Urothelium cell line (cell line): ENCODE measurements around the gene KIRREL3.

Experiments
- DNase-seq: peaks from one replicate; pipeline ENCODE4 v3.0.0; 2011; ENCODE audit warnings: low spot score, mixed read lengths
- FAIRE-seq: peaks from 2 replicates; lab custom pipeline; 2011; peaks lifted over from hg19 to GRCh38; lab: Jason Lieb, UNC

The KIRREL3 gene

DNA sequence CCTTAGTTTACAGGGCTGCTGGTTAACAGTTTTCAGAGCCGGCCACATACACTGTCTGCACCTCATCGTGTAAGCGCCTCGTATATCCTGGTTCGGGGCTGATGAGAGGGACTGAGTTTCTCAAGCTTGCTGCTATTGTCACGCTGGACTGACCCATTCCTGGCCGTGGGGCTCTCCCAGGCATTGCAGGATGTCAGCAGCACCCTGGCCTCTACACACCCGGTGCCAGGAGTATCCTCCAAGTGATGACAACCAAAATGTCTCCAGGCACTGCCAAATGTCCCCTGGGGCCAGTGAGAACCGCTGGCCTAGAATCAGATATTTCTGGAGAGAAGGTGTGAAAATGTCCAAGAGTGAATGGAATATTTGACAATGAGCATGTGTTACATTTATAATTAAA, 562.3 kb downstream of the KIRREL3 start:
- FAIRE-seq (no peak), DNase-seq (no peak)

DNA sequence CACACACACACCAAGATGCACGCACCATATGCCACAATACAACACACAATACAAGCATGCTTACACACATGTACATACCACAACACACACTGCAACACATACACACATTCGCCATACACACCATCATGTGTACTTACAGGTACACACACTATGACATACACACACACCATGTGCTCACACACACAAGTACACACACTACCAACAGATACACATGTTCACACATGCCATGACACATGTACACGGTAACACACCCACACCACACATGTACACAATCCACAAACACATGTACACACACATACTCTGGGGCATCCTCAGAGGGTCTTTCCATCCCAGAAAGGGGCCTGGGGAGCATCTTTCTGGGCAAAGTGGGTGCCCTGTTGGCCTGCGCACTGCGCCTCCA, 562.8 kb downstream of the KIRREL3 start:
- DNase-seq (no peak), FAIRE-seq (no peak)

DNA sequence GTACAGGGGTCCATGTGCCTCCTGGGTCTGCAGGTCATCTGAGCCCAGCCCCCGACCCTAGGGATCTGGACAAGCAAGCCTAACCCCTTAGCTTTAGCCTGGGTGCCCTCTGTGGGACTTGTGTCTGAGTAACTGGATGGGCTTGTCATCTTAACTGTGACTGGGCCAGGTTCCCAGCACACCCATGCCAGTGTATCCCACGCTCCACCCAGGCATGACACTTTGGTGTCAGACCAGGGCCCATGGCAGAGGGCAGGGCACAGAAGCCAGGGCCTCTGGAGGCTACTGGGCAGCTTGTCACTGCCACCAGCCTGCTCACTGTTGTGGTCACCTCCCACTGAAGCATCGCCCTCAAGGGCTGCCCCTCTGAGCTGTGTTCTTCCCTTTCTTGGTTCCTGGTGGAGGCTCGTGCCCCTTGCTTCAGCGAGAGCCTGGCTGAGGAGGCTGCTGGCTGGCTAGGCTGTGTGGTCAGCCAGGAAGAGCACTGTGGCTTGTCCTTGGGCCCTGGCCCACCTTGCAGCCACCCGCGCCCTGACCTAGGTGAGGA, 564.3 kb downstream of the KIRREL3 start:
- no peak for FAIRE-seq
- DNase-seq = no peak

- no peak for FAIRE-seq
- no peak for DNase-seq
These were observed 565.6 kb downstream of the KIRREL3 start for GRCh38 chr11:126434950-126435335.

- FAIRE-seq (no peak), DNase-seq (no peak)
These were observed 566.3 kb downstream of the KIRREL3 start for GRCh38 chr11:126433989-126434949.

- no peak for FAIRE-seq
- DNase-seq = no peak
These were observed 567.2 kb downstream of the KIRREL3 start for GRCh38 chr11:126433244-126433846.

DNA sequence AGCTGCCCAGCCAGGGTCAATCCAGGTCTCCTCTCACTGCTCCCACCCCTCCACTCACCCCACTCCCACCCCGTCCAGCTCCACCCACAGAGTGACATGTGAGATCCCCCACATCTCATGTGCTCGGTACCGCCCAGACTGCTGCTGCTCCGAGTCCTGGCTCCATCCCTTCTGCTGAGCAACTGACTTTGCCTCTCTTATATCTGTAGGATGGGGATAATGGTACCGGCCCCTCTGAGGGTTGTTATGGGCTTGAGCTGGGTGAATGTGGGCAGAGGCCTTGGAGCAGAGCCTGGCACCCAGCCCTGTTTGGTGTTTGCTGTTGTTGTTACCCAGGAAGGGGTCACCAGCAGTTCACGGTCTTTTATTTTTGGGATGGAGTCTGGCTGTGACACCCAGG, 568.0 kb downstream of the KIRREL3 start:
- no peak for FAIRE-seq
- no peak for DNase-seq

GRCh38 chr11:126432065-126432461, 568.5 kb downstream of the KIRREL3 start:
- DNase-seq (no peak), FAIRE-seq (no peak)

DNA sequence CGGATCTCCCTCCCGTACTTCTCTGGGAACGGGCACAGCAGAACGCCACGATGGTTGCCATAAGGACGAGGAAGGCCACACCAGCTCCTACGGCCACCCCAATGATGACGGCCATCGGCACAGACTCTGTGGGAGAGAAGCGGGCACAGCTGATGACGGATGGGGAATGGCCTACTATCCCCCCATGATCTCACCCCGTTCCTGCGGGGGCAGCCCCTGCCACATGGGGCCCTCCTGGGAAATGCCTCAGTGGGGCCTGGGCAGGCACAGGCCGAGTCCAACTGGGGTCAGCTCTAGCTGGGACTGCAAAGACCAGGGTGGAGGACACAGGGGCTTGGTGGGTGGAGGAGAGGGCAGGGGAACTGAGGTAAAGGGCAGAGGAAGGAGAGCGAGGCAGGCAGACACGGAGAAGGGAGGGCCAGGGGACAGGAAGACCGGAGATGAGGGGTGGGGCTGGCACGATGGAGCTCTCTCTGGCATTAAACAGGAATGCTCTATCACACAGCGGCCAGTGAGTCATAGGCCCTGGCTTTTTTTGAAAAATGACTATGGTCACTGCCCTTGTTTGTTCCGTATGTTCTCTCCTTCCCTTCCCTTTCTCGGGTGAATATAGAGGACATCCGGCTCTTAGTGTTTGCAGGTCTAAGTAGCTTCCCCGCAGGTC, 569.0 kb downstream of the KIRREL3 start:
- peak; percentile 82 for DNase-seq
- FAIRE-seq = no peak

DNA sequence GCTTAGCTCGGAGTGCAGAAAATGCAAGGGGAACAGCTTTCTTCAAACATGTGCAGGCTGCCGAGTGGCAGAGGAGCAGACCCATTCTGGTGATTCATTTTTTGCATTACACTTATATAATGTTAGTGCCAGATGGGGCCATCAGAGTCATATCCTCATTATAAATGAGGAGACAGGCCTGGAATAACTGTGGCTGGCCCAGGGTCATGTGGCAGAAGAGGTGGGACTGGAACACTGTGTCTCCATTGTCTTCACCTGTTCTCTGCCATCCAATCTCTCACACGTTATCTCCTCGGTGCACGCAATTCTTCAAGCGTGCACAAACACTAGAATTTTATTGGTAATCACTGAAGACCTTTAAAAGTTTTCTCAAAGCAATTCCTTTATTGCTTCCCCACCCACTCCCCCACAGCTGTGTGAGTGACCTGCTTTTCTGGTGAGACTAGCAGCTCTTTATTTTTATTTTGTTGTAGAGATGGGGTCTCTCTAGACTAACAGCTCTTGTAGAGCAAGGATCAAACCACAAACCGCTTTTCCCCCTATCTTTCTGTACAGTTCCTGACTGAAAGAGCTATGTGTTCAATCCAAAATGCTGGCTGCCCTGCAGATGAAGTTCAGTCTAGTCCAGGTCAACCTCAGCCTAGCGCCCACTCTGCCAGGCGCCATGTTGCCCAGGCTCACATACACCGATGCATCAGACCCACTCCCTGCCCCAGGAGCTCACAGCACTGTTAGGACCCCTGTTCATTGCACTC, 569.8 kb downstream of the KIRREL3 start:
- DNase-seq = no peak
- no peak for FAIRE-seq

DNA sequence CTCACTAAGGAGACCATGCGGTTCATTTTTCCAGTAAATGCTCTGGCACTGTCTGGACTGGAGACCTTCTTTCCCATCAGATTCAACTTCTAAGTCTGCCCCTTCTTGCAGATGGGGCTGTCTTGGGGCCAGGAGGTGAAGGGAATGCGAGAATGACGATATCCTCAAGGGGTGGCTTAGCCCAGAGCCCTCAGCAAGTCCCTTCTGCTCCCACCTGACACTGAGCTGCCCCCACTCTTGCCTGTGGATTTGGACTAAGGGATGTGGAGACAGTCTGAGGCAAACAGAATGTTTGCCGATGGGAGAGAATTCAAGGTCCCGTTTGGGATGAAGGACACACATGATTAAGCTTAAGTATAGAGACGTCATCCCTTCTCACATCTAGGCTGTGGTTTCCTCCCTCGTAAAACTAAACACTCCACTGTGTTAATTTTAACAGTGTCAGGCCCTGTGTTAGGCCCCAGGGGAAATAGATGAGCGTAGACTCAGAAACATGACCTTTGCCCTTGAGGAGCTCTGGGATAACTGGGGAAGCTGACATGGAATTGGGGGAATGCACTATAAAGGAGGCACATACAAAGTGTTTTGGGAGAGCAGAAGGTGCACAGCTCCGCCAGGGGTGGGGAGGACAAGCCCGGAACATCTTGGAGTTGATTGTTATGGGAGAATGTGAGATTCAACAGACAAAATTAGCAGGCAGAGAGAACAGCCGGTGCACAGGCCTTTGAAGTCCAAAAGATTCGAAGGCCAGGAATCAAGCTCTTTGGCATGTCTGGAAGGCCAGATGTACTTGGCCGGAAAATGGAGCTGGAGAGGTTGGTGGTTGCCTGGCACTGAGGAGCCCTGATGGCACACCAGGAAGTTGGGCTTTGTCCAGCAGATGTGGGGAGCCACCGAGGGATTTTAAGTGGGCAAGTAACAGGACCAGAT, 573.5 kb downstream of the KIRREL3 start:
- FAIRE-seq (no peak), DNase-seq (no peak)

- DNase-seq = no peak
- FAIRE-seq = no peak
These were observed 574.5 kb downstream of the KIRREL3 start for GRCh38 chr11:126426106-126426505.

- FAIRE-seq (no peak), DNase-seq (no peak)
These were observed 576.0 kb downstream of the KIRREL3 start for GRCh38 chr11:126424471-126425039.

DNA sequence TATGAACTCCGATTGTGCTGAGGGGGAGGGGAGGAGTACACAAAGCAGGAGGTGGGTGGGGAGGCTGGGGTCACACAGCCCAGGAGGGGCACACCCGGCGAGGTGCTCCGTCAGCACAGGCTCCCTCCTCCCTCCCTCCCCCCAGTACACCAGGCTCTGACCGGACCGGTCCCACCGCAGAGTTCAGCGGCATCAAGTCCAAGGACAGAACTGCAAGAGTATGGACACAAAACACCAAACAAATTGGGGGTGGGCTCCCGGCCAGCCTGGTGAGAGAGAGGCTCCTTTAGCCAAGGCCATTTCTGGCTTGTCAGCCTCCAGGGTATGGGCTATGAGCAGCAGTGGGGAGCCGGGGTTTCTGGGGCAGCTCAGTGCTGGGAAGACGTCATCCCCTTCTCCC, 576.8 kb downstream of the KIRREL3 start:
- DNase-seq (no peak), FAIRE-seq (no peak)

DNA sequence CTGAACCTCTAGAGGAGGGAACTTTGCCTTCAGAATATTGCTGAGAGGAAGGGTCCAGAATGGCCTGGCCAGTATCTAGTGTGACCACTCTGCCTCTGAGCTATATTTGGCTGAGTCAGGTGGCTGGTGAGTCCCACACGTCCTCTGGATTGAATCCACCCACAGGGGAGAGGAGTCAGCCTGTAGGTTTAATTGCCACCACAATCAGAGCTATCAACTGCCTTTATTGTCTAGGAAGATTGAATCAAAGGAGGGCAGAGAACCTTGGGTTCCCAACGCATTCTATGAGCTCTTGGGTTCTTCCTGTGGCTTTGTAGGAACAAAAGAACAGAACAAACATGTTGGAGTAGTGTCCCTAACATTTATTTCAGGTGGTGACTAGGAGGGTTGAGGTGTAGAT, 577.4 kb downstream of the KIRREL3 start:
- FAIRE-seq (no peak), DNase-seq (no peak)

GRCh38 chr11:126422446-126422845, 578.1 kb downstream of the KIRREL3 start:
- no peak for DNase-seq
- FAIRE-seq = no peak

- FAIRE-seq (no peak), DNase-seq (no peak)
These were observed 579.3 kb downstream of the KIRREL3 start for GRCh38 chr11:126421271-126421671.

DNA sequence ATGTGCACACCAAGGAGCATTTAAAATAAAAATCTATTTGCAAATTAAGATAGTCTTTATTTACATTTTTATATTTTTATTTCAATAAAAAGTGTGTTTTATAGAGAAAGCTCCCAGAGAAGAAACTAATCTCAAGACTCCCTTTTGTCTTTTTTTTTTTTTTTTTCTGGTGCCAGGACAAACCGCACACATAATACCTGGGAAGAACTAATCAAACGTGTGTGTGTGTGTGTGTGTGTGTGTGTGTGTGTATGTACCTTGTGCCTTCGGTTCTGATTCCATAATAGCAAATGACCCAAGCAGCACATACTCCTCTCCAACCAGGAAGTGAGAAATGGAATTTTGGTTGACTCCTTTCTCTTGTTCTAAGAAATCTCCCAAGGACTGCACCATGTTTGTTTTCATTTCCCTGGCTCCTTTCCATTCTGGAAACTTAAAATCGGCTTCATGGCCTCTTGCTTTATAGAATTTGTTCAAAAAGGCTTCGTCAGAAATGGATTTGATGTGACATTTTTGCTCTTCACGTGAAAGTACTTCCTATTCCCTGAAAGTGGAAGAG, 579.8 kb downstream of the KIRREL3 start:
- FAIRE-seq (no peak), DNase-seq (no peak)
